Left kidney (tissue), 2 donors: ENCODE measurements around the gene CPEB3. TPM values are rescaled to one million over a fixed set of nuclear protein-coding genes. Genes with fewer than 3 reads are reported as not detected.
"Not testable (repeated sequence)": the region's sequence is repeated elsewhere in the genome, so short reads cannot be mapped to it uniquely, and the experiment has no call there.

Source experiments
- DNase-seq: peaks from one replicate; pipeline ENCODE4 v3.0.0-alpha.2; 2013
- polyA plus RNA-seq: library from polyadenylated mRNA; unstranded; fragments of 120-200 nt; gene quantifications from one replicate; pipeline ENCODE4 v1.2.1, GENCODE V29; 2013; ENCODE audit not compliant: insufficient read length

The CPEB3 gene
- polyA plus RNA-seq, 1 donor = 3.3 TPM

GRCh38 chr10:92102601-92103213 lies 188.2 kb downstream of the CPEB3 start:
- DNase-seq = no peak

GRCh38 chr10:92094960-92095359 lies 195.9 kb downstream of the CPEB3 start:
- no peak for DNase-seq

DNA sequence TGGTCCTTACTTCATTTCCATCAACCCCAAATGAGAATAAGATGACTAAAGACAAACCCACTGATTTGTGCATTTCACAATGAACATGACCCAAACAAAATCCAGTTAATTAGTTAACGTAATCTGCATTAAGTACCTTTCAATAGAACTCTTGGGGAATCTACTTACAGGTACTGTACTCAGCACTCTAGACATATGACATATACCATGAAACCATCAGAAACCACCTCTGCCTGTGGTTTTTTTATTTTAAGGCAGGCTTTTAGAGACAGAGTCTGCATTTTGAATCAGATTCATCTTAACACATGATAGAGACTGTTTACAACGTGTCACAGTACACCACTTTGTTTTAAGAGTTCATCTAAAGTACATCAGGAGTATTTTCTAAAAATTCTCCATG lies 198.9 kb downstream of the CPEB3 start:
- no peak for DNase-seq

DNA sequence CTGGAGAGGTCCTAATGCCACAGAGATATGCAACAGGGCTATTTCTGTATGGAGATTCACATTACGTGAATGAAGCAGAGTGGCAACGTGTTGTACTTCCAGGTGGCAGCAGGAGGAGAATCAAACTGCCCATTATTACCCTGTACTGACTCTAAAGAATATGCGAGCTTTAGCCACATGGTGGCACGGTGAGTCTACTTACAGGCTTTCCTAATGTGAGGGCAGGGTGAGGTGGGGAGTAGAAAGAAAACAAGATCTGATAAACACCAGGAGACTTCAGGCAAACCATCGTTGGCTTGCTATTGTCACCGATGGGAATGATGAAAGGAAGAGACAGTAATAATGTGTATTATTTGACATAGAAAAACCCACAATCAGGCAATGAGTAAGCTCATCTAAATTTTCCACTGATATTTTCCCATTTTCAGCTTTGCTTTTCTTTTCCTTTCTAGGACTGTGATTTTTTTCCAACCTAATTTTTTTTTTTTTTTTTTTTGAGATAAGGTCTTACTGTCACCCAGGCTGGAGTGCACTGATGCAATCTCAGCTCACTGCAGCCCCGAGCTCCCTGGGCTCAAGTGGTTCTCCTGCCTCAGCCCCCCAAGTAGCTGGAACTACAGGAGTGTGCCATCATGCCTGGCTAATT lies 203.0 kb downstream of the CPEB3 start:
- peak; percentile 84 for DNase-seq

DNA sequence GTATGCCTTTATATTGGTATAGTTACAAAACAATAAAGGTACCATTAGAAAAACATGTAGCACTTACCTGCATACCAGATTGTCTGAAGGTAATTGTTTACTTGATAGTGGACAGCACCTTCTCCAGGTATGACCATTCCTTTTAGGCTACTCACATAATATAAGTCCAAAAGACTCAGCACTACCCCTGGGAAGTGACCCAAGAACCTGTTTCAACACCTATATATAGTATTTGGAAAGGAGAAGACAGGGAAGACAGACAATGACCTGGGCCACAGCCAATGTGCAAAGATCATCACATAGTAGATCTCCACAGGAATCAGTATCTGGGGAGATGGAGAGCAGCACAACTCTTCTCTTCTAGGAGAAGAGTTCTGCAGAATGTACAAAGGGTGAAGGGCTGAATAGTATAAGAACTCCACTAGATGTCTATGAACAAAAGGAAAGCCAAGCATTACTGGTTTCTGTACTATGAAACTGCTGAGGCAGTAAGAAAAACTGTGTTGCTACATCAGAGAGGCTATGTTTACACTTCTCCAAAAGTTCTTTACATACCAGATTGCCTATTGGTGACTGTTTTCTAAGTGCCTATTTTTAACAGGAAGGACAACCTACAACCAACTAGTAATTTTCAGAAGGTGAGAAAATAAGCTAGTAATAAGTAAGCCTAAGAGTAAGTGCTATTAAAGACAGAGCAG lies 208.1 kb downstream of the CPEB3 start:
- DNase-seq = no peak

DNA sequence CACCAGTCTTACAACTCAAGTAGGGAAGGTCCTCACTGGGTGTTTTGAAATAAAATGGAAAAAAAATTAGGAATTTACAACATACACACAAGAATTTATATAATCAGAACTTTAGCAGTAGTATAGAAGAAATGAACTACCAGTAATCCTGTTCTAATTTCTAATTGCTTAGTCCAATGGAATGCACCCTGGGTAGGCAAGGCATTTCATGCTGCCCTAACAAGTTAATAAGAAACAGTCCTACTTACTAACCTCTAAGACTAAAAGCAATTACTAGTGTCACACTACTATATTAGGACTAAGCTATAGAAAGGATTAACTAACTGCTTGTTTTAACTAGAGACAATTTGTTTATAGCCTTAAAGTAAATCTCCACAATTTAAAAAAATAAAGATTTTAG lies 209.2 kb downstream of the CPEB3 start:
- DNase-seq = no peak

- no peak for DNase-seq
Measured at GRCh38 chr10:92080244-92080643, 210.6 kb downstream of the CPEB3 start.

- DNase-seq = no peak
Measured at GRCh38 chr10:92079003-92079402, 211.9 kb downstream of the CPEB3 start.

- DNase-seq = no peak
Measured at GRCh38 chr10:92076722-92077121, 214.2 kb downstream of the CPEB3 start.

- DNase-seq = no peak
Measured at GRCh38 chr10:92075829-92076228, 215.0 kb downstream of the CPEB3 start.

DNA sequence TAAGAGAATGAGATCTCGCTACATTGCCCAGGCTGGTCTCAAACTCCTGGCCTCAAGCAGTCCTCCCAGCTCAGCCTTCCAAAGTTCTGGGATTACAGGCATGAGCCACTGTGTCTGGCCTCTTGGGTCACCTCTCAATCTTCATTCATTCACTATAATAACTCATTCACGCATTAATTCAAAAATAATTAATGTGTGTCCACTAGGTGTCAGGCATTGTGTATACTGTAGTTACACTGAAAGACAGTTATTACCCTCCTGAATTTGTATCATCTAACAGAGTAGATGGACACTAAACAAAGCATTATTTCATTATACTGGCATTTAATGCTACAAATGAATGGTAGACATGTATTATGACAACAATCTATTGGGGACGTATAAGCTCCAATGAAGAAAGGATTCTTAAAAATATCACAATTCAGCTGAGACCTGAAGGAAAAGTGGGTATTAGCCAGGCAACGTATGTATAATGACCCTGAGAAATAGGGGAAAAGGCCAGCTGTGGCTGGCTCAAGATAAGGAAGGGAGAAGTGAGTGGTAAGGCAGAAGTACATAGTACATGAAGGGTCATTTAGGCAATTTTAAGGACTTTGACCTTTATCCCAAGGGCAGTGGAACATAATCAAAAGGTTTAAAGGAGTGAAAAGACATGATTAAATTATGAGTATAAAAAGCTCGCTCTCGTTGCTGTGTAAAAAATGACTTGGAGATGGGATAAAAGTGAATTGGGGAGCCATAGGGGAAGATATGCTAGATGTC lies 216.6 kb downstream of the CPEB3 start:
- no peak for DNase-seq

- no peak for DNase-seq
Measured at GRCh38 chr10:92068900-92069299, 222.0 kb downstream of the CPEB3 start.

DNA sequence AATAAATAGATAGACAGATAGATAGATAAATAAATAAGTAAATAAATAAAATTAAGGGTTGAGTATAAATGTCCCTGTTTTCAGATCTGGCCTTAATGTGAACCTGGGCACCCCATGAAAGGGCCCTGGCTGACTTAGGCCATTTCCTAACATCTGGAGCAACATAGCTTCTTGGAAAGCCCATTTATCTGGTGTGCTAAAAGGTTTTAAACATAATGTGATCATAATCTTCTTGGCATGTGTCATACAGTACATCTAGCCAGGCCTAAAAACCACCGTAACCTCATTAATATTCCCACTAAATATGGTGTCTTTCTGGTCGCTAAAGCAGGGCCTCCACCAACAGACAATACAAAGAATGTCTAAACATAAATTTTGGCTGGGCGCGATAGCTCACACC lies 224.5 kb downstream of the CPEB3 start:
- no peak for DNase-seq

DNA sequence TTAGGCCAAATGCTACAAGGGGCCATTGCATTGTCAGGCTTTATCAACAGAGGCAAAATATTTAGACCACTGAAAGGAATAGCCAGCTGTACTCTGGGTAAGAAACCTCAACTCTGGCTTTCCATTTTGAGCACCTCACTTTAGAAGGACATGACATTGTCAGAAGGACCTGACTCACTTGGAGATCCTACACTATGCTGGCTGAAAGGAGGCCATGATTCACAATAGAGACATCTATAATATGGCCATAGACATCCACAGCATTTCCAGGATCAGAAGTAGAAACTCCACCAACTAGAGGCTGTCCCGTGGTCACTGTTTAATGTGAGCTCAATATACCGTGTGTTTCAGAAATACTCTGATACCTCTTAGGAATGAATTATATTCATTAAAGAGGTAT lies 226.4 kb downstream of the CPEB3 start:
- DNase-seq = no peak

DNA sequence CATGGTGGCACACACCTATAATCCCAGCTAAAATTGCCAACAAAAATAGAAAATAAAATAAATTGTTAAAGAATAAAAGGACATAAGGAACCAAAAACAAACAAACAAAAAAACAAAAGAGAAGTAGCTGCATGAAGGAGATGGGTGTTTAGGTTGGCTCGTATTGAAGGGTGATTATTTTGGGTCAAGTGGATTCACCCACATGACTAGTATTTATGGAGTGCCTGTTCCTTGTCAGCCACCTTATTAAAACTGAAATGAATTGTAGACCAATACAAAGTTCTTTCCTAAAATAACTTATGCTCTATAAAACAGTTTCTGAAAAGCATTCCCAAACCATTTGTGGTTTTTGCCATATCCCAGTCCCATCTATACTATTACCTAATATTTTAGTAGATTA lies 228.6 kb downstream of the CPEB3 start:
- DNase-seq = no peak

DNA sequence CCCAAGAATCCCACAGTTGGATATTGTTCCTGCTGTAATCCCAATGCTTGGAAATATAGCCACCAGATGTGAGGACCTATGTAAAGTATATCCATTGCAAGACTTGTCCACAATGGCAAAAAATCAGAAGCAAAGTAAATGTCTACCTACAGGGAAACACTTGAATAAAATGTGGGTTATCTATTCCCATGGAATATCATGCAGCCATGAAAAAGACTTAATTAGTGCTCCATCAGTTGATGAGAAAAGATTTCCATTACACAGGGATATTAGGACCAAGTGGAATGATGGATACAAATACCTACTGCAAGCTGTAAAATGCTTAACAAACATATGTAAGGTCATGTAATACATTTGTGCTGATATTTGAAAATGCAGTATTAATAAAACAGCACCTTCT lies 236.1 kb downstream of the CPEB3 start:
- no peak for DNase-seq

DNA sequence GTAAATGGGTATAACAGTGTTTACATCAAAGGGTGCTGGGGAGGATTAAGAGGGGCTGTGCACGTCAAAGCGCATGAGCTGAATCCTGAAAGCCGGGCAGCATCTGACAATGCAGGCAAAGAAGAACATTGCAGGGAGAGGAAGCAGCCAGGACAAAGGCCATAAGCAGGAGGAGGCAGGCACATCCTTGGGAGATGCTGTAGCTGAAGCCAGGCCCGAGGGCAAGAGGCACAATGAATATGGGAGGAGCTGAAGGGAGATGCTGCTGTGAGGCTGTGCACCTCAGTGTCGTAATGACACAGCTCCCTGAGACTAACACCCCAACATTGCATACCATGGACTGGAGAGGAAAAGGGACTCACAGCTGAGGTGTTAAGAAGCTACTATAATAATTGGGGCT lies 238.1 kb downstream of the CPEB3 start:
- no peak for DNase-seq

- DNase-seq = no peak
Measured at GRCh38 chr10:92052088-92052487, 238.8 kb downstream of the CPEB3 start.

- no peak for DNase-seq
Measured at GRCh38 chr10:92047215-92047614, 243.7 kb downstream of the CPEB3 start.

DNA sequence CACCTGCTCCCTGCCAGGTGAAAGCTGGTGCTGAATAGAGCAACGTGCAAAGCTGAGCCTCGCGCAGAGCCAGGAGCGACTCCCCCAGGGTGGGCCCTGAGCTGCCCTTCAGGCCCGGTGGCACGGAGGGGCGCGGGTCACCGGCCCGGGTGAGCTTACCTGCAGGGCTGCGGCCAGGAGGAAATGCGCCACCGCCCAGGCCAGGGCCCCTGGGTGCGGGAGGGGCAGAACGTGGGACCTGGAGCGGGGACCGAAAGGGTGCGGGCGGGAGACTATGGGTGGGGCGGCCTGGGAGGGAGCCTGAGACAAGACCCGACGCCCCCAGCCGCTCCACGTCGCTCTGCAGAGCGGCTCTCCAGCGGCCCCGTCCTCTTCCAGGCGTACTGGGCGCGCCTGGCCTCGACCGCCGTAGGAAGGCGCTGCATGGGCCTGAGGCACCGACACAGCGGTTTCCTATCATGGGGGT lies 245.2 kb downstream of the CPEB3 start:
- no peak for DNase-seq

- DNase-seq = no peak
Measured at GRCh38 chr10:92042541-92042940, 248.3 kb downstream of the CPEB3 start.

GRCh38 chr10:92038949-92039348 lies 251.9 kb downstream of the CPEB3 start:
- DNase-seq = no peak

DNA sequence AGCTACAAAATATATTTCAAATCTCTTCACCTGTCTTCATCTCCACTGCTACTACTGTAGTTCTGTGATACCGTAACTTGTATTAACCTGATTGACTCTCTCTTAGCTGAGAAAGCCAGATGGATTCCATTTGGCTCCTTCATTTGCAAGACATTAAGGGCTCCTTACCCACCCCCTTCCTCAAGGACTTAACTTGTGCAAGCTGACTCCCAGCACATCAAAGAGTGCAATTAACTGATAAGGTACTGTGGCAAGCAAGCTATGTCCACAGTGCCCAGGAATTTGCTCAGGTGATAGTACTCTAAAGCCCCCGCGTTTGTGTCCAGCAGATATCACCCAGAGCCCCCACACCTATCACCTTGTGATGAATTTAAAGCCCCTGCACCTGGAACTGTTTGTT lies 257.8 kb downstream of the CPEB3 start:
- DNase-seq = not testable (repeated sequence)
